SK-N-MC (cell line): ENCODE measurements around the gene SLC6A1.
"Not testable (repeated sequence)": the region's sequence is repeated elsewhere in the genome, so short reads cannot be mapped to it uniquely, and the experiment has no call there.

Source experiments
- DNase-seq: peaks from one replicate; pipeline ENCODE4 v3.0.0-alpha.2; 2011; ENCODE audit warnings: low read depth, low spot score
- H3K27ac ChIP-seq: fragments of 200-600 bp; sonication (generic); 2 replicates; pipeline ENCODE4 v1.5.1; 2016; ENCODE audit warnings: mixed run types
- H3K36me3 ChIP-seq: fragments of 200-600 bp; sonication (generic); 2 replicates; pipeline ENCODE4 v1.6.1; 2017; ENCODE audit warnings: antibody characterized with exemption, low read length, mixed read lengths; ENCODE audit not compliant: insufficient read depth
- H3K4me3 ChIP-seq: fragments of 200-600 bp; sonication (generic); 2 replicates; pipeline ENCODE4 v1.5.1; 2016
- H3K9ac ChIP-seq: fragments of 200-600 bp; sonication (generic); 2 replicates; pipeline ENCODE4 v1.8.0; 2017; ENCODE audit warnings: mixed run types, mixed read lengths; ENCODE audit not compliant: insufficient read length
- H3K9me3 ChIP-seq: fragments of 200-600 bp; sonication (generic); 2 replicates; pipeline ENCODE4 v1.6.1; 2017; ENCODE audit warnings: low read depth, mild to moderate bottlenecking, antibody characterized with exemption, low read length, moderate library complexity, mixed read lengths
- EZH2 ChIP-seq: fragments of 200-600 bp; sonication (generic); IDR thresholded peaks from one replicate; pipeline ENCODE4 v1.6.1; 2017; ENCODE audit warnings: antibody characterized with exemption
- FOXP2 ChIP-seq: optimal IDR thresholded peaks from 2 replicates; pipeline ENCODE3; 2011; ENCODE audit warnings: mild to moderate bottlenecking, moderate library complexity; ENCODE audit not compliant: insufficient read depth; ENCODE audit errors: extremely low read length, control extremely low read depth
- POLR2AphosphoS5 ChIP-seq: IDR thresholded peaks from 2 replicates; pipeline ENCODE4 v1.6.1; 2012; ENCODE audit warnings: mild to moderate bottlenecking, low read depth, low read length, borderline replicate concordance

SLC6A1 gene

GRCh38 chr3:11053926-11054503 lies 61.5 kb downstream of the SLC6A1 start:
- Histone ChIP-seq H3K4me3 (no peak overlapping the region), H3K9ac (no peak overlapping the region), H3K36me3 (no peaks in the 10 kb centered on the region), H3K27ac (no peak overlapping the region), H3K9me3 (no peaks in the 10 kb centered on the region)
- no peak for DNase-seq
- TF ChIP-seq EZH2, result no peak
- TF ChIP-seq POLR2AphosphoS5, result no peak
- no peak for TF ChIP-seq FOXP2

GRCh38 chr3:11054739-11055438 lies 62.3 kb downstream of the SLC6A1 start:
- no peaks in the 10 kb centered on the region for H3K9me3 ChIP-seq
- no peak overlapping the region for H3K4me3 ChIP-seq
- H3K36me3 ChIP-seq, result no peaks in the 10 kb centered on the region
- H3K27ac ChIP-seq, result no peak overlapping the region
- no peak for DNase-seq
- H3K9ac ChIP-seq, result no peak overlapping the region
- no peak for TF ChIP-seq FOXP2
- no peak for TF ChIP-seq POLR2AphosphoS5
- no peak for TF ChIP-seq EZH2

GRCh38 chr3:11055496-11055895 lies 62.9 kb downstream of the SLC6A1 start:
- no peaks in the 10 kb centered on the region for H3K36me3 ChIP-seq
- no peak for DNase-seq
- TF ChIP-seq POLR2AphosphoS5 (no peak), EZH2 (no peak), FOXP2 (no peak)

GRCh38 chr3:11056531-11057050 lies 64.0 kb downstream of the SLC6A1 start:
- Histone ChIP-seq H3K9ac (no peak overlapping the region), H3K27ac (no peak overlapping the region), H3K9me3 (no peaks in the 10 kb centered on the region), H3K36me3 (no peaks in the 10 kb centered on the region), H3K4me3 (no peak overlapping the region)
- no peak for DNase-seq
- no peak for TF ChIP-seq FOXP2
- no peak for TF ChIP-seq EZH2
- no peak for TF ChIP-seq POLR2AphosphoS5

More at GRCh38 chr3:11055496-11055895, 62.9 kb downstream of the SLC6A1 start:
- Histone ChIP-seq H3K4me3 (no peak overlapping the region), H3K27ac (no peak overlapping the region), H3K9ac (no peak overlapping the region), H3K9me3 (no peaks in the 10 kb centered on the region)

- no peaks in the 10 kb centered on the region for H3K36me3 ChIP-seq
- TF ChIP-seq EZH2, result no peak
- TF ChIP-seq POLR2AphosphoS5, result no peak
- H3K9me3 ChIP-seq, result no peaks in the 10 kb centered on the region
- no peak overlapping the region for H3K4me3 ChIP-seq
- H3K9ac ChIP-seq, result no peak overlapping the region
- no peak for DNase-seq
- no peak overlapping the region for H3K27ac ChIP-seq
These were observed 65.1 kb downstream of the SLC6A1 start for GRCh38 chr3:11057655-11058054.

- DNase-seq, result no peak
- no peaks in the 10 kb centered on the region for H3K9me3 ChIP-seq
- no peak overlapping the region for H3K4me3 ChIP-seq
- no peaks in the 10 kb centered on the region for H3K36me3 ChIP-seq
- no peak overlapping the region for H3K27ac ChIP-seq
- no peak overlapping the region for H3K9ac ChIP-seq
- TF ChIP-seq EZH2 (no peak), POLR2AphosphoS5 (no peak), FOXP2 (no peak)
These were observed 66.7 kb downstream of the SLC6A1 start for GRCh38 chr3:11059090-11059798.

- TF ChIP-seq POLR2AphosphoS5 (no peak), FOXP2 (no peak), EZH2 (no peak)
- no peaks in the 10 kb centered on the region for H3K9me3 ChIP-seq
- H3K27ac ChIP-seq, result no peak overlapping the region
- no peak overlapping the region for H3K4me3 ChIP-seq
- H3K9ac ChIP-seq, result no peak overlapping the region
- DNase-seq, result no peak
- no peaks in the 10 kb centered on the region for H3K36me3 ChIP-seq
These were observed 67.2 kb downstream of the SLC6A1 start for GRCh38 chr3:11059799-11060115.

GRCh38 chr3:11060500-11061251 lies 68.1 kb downstream of the SLC6A1 start:
- no peak for TF ChIP-seq POLR2AphosphoS5
- no peak for TF ChIP-seq EZH2
- TF ChIP-seq FOXP2, result no peak
- no peak overlapping the region for H3K27ac ChIP-seq
- no peaks in the 10 kb centered on the region for H3K36me3 ChIP-seq
- H3K4me3 ChIP-seq, result no peak overlapping the region
- no peak for DNase-seq
- H3K9me3 ChIP-seq, result no peaks in the 10 kb centered on the region
- H3K9ac ChIP-seq, result no peak overlapping the region

GRCh38 chr3:11061268-11061871 lies 68.8 kb downstream of the SLC6A1 start:
- not testable (repeated sequence) for DNase-seq, H3K9me3 ChIP-seq, H3K4me3 ChIP-seq, H3K27ac ChIP-seq, H3K36me3 ChIP-seq, H3K9ac ChIP-seq
